SK-N-SH treated with all-trans-retinoic acid at 6 μM for 48 hours (cell line): Measurements from ENCODE around the gene SIM1.

Experiments
- ATAC-seq: fragments of 200-7000 bp; cut with Tn5 transposase; 3 replicates; pipeline ENCODE4 v1.9.1; 2020; ENCODE audit warnings: mild to moderate bottlenecking, moderate library complexity
- ARNTL ChIP-seq: fragments of 450-650 bp; formaldehyde crosslinking; IDR thresholded peaks from 2 replicates; pipeline ENCODE4 v1.5.0; 2020; ENCODE audit warnings: low read depth, mild to moderate bottlenecking, moderate library complexity, borderline replicate concordance
- BACH2 ChIP-seq: fragments of 250-450 bp; sonication (Bioruptor Pico); IDR thresholded peaks from 2 replicates; pipeline ENCODE4 v1.9.0; 2021; ENCODE audit warnings: mild to moderate bottlenecking, borderline replicate concordance
- CSDC2 ChIP-seq: fragments of 250-450 bp; sonication (Bioruptor Pico); IDR thresholded peaks from 2 replicates; pipeline ENCODE4 v1.5.0; 2020; ENCODE audit warnings: mild to moderate bottlenecking, moderate library complexity
- ESRRG ChIP-seq: fragments of 250-450 bp; sonication (Bioruptor Pico); IDR thresholded peaks from 2 replicates; pipeline ENCODE4 v1.6.1; 2021; ENCODE audit warnings: mild to moderate bottlenecking
- GLIS3 ChIP-seq: fragments of 250-450 bp; sonication (Bioruptor Pico); IDR thresholded peaks from 2 replicates; pipeline ENCODE4 v1.5.0; 2020; ENCODE audit warnings: mild to moderate bottlenecking, moderate library complexity
- ISL1 ChIP-seq: fragments of 250-450 bp; sonication (Bioruptor Pico); IDR thresholded peaks from 2 replicates; pipeline ENCODE4 v2.1.2; 2022; ENCODE audit warnings: mild to moderate bottlenecking, moderate library complexity
- OSR1 ChIP-seq: fragments of 250-450 bp; sonication (Bioruptor Pico); IDR thresholded peaks from 2 replicates; pipeline ENCODE4 v1.8.0; 2022; ENCODE audit warnings: moderate library complexity, mild to moderate bottlenecking, inconsistent platforms
- PPARA ChIP-seq: fragments of 250-450 bp; sonication (Bioruptor Pico); IDR thresholded peaks from 2 replicates; pipeline ENCODE4 v1.5.0; 2020; ENCODE audit warnings: mild to moderate bottlenecking, borderline replicate concordance
- RARB ChIP-seq: fragments of 250-450 bp; sonication (Bioruptor Pico); IDR thresholded peaks from 2 replicates; pipeline ENCODE4 v1.8.0; 2021; ENCODE audit warnings: mild to moderate bottlenecking, moderate library complexity
- SNAI2 ChIP-seq: fragments of 250-450 bp; sonication (Bioruptor Pico); IDR thresholded peaks from 2 replicates; pipeline ENCODE4 v1.5.0; 2020; ENCODE audit warnings: mild to moderate bottlenecking, moderate library complexity
- TCF4 ChIP-seq: fragments of 250-450 bp; sonication (Bioruptor Pico); IDR thresholded peaks from 2 replicates; pipeline ENCODE4 v1.8.0; 2021; ENCODE audit warnings: mild to moderate bottlenecking, moderate library complexity, borderline replicate concordance
- TOX ChIP-seq: fragments of 250-450 bp; sonication (Bioruptor Pico); IDR thresholded peaks from 2 replicates; pipeline ENCODE4 v1.8.0; 2021; ENCODE audit warnings: mild to moderate bottlenecking, moderate library complexity, borderline replicate concordance
- ZC3H10 ChIP-seq: fragments of 250-450 bp; sonication (Bioruptor Pico); IDR thresholded peaks from 2 replicates; pipeline ENCODE4 v1.5.1; 2021; ENCODE audit warnings: mild to moderate bottlenecking, moderate library complexity
- ZFP3 ChIP-seq: fragments of 250-450 bp; sonication (Bioruptor Pico); IDR thresholded peaks from 2 replicates; pipeline ENCODE4 v1.5.0; 2020; ENCODE audit warnings: mild to moderate bottlenecking, moderate library complexity
- ZNF565 ChIP-seq: fragments of 450-650 bp; formaldehyde crosslinking; conservative IDR thresholded peaks from 2 replicates; pipeline ENCODE4 v1.5.0; 2020; ENCODE audit warnings: low read depth, mild to moderate bottlenecking, moderate library complexity
- ZNF70 ChIP-seq: fragments of 450-650 bp; formaldehyde crosslinking; IDR thresholded peaks from 2 replicates; pipeline ENCODE4 v1.5.0; 2020; ENCODE audit warnings: mild to moderate bottlenecking, moderate library complexity
- ZNF8 ChIP-seq: fragments of 450-650 bp; formaldehyde crosslinking; IDR thresholded peaks from 2 replicates; pipeline ENCODE4 v1.5.0; 2020; ENCODE audit warnings: mild to moderate bottlenecking, moderate library complexity
- TF ChIP-seq, protein P1 (sequence below): fragments of 250-450 bp; sonication (Bioruptor Pico); IDR thresholded peaks from 2 replicates; pipeline ENCODE4 v1.5.1; 2021; ENCODE audit warnings: mild to moderate bottlenecking, moderate library complexity
- TF ChIP-seq, protein P2 (sequence below): fragments of 250-450 bp; sonication (Bioruptor Pico); IDR thresholded peaks from 2 replicates; pipeline ENCODE4 v1.5.0; 2020; ENCODE audit warnings: mild to moderate bottlenecking, moderate library complexity
- TF ChIP-seq, protein P3 (sequence below): fragments of 250-450 bp; sonication (Bioruptor Pico); IDR thresholded peaks from 2 replicates; pipeline ENCODE4 v1.8.0; 2020; ENCODE audit warnings: mild to moderate bottlenecking, moderate library complexity, borderline replicate concordance
- TF ChIP-seq, protein P4 (sequence below): fragments of 250-450 bp; sonication (Bioruptor Pico); IDR thresholded peaks from 2 replicates; pipeline ENCODE4 v1.8.0; 2021; ENCODE audit warnings: low read depth, mild to moderate bottlenecking, moderate library complexity, borderline replicate concordance

The SIM1 gene

DNA sequence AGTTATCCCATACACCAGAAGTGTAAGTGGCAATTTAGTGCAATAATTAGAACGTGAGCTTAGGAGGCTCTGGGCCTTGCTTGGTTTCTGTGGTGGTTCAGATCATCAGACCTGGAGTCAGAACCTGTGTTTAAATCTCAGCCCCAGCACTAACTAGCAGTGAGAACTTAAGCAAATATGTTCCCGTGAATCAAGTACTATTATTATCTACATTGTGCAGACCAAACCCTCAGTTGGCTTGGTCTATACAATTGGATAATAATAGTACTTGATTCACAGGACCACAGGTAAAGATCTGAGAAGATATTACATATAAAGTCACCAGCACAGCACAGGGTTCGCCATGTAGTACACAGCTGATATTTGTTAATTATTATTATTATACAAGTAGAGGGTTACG, 93.1 kb downstream of the SIM1 start:
- TF ChIP-seq ZNF70 (no peak), GLIS3 (no peak), OSR1 (CRISPR knock-in tag) (no peak), ZFP3 (CRISPR knock-in tag) (no peak), ARNTL (CRISPR knock-in tag) (no peak), ZNF565 (CRISPR knock-in tag) (no peak)
- TF ChIP-seq, protein P1, sequence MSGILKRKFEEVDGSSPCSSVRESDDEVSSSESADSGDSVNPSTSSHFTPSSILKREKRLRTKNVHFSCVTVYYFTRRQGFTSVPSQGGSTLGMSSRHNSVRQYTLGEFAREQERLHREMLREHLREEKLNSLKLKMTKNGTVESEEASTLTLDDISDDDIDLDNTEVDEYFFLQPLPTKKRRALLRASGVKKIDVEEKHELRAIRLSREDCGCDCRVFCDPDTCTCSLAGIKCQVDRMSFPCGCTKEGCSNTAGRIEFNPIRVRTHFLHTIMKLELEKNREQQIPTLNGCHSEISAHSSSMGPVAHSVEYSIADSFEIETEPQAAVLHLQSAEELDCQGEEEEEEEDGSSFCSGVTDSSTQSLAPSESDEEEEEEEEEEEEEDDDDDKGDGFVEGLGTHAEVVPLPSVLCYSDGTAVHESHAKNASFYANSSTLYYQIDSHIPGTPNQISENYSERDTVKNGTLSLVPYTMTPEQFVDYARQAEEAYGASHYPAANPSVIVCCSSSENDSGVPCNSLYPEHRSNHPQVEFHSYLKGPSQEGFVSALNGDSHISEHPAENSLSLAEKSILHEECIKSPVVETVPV, result no peak
- ATAC-seq, result no peak

DNA sequence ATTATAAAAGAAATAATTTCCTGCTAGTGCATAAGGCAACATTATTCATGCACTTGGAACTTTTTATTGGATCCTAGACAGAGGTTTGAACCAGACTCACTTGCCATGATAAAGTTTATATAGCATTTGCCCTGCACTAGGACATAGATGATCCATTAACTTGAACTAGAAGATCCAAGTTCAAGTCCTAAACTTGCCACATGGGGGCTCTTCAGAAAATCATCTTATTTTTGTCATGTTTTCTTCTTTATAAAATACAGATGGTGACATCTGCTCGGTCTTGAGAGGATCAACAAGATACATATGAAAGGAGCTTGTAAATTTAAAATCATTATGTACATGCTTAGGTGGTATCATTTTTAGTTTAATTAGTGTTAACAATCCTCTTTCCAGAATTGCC, 94.5 kb downstream of the SIM1 start:
- no peak for ATAC-seq
- TF ChIP-seq ZNF70 (no peak), GLIS3 (no peak), ARNTL (CRISPR knock-in tag) (no peak), ZNF8 (CRISPR knock-in tag) (no peak), TCF4 (CRISPR knock-in tag) (no peak), SNAI2 (CRISPR knock-in tag) (no peak), RARB (CRISPR knock-in tag) (no peak), OSR1 (CRISPR knock-in tag) (no peak), ZC3H10 (CRISPR knock-in tag) (no peak), ZFP3 (CRISPR knock-in tag) (no peak), BACH2 (CRISPR knock-in tag) (no peak), ESRRG (CRISPR knock-in tag) (no peak), TOX (CRISPR knock-in tag) (no peak), PPARA (no peak), CSDC2 (CRISPR knock-in tag) (no peak)
- TF ChIP-seq, protein P2, sequence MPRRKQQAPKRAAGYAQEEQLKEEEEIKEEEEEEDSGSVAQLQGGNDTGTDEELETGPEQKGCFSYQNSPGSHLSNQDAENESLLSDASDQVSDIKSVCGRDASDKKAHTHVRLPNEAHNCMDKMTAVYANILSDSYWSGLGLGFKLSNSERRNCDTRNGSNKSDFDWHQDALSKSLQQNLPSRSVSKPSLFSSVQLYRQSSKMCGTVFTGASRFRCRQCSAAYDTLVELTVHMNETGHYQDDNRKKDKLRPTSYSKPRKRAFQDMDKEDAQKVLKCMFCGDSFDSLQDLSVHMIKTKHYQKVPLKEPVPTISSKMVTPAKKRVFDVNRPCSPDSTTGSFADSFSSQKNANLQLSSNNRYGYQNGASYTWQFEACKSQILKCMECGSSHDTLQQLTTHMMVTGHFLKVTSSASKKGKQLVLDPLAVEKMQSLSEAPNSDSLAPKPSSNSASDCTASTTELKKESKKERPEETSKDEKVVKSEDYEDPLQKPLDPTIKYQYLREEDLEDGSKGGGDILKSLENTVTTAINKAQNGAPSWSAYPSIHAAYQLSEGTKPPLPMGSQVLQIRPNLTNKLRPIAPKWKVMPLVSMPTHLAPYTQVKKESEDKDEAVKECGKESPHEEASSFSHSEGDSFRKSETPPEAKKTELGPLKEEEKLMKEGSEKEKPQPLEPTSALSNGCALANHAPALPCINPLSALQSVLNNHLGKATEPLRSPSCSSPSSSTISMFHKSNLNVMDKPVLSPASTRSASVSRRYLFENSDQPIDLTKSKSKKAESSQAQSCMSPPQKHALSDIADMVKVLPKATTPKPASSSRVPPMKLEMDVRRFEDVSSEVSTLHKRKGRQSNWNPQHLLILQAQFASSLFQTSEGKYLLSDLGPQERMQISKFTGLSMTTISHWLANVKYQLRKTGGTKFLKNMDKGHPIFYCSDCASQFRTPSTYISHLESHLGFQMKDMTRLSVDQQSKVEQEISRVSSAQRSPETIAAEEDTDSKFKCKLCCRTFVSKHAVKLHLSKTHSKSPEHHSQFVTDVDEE (CRISPR knock-in tag), result no peak
- TF ChIP-seq, protein P3, sequence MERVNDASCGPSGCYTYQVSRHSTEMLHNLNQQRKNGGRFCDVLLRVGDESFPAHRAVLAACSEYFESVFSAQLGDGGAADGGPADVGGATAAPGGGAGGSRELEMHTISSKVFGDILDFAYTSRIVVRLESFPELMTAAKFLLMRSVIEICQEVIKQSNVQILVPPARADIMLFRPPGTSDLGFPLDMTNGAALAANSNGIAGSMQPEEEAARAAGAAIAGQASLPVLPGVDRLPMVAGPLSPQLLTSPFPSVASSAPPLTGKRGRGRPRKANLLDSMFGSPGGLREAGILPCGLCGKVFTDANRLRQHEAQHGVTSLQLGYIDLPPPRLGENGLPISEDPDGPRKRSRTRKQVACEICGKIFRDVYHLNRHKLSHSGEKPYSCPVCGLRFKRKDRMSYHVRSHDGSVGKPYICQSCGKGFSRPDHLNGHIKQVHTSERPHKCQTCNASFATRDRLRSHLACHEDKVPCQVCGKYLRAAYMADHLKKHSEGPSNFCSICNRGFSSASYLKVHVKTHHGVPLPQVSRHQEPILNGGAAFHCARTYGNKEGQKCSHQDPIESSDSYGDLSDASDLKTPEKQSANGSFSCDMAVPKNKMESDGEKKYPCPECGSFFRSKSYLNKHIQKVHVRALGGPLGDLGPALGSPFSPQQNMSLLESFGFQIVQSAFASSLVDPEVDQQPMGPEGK (CRISPR knock-in tag), result no peak
- TF ChIP-seq, protein P1, result no peak
- TF ChIP-seq, protein P4, sequence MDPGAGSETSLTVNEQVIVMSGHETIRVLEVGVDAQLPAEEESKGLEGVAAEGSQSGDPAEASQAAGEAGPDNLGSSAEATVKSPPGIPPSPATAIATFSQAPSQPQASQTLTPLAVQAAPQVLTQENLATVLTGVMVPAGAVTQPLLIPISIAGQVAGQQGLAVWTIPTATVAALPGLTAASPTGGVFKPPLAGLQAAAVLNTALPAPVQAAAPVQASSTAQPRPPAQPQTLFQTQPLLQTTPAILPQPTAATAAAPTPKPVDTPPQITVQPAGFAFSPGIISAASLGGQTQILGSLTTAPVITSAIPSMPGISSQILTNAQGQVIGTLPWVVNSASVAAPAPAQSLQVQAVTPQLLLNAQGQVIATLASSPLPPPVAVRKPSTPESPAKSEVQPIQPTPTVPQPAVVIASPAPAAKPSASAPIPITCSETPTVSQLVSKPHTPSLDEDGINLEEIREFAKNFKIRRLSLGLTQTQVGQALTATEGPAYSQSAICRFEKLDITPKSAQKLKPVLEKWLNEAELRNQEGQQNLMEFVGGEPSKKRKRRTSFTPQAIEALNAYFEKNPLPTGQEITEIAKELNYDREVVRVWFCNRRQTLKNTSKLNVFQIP (CRISPR knock-in tag), result no peak

DNA sequence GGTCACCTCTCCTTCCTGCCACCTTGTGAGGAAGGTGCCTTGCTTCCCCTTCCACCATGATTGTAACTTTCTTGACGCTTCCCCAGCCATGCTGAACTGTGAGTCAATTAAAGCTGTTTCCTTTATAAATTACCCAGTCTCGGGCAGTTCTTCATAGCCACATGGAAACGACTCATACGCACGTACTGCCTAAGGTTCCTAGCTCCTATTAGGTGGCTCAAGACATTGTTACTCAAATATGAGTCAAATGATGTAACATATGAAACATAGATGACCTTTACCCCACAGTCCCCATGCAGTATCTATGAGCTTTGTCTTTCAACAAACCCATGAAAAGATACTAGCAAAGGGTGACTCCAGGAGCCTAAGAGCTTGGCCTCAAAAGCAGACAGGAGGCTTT, 98.3 kb downstream of the SIM1 start:
- ATAC-seq, result no peak
- no peak for TF ChIP-seq ZFP3 (CRISPR knock-in tag)
- no peak for TF ChIP-seq ZNF565 (CRISPR knock-in tag)
- TF ChIP-seq, protein P1, result no peak
- TF ChIP-seq PPARA, result no peak
- no peak for TF ChIP-seq GLIS3
- TF ChIP-seq, protein P4 (CRISPR knock-in tag), result no peak
- TF ChIP-seq, protein P2 (CRISPR knock-in tag), result no peak
- no peak for TF ChIP-seq ESRRG (CRISPR knock-in tag)
- TF ChIP-seq ISL1 (CRISPR knock-in tag), result no peak
- TF ChIP-seq SNAI2 (CRISPR knock-in tag), result no peak
